Neural cell (in vitro differentiated cells): ENCODE results near the gene NPPA. TPM values are rescaled to one million over a fixed set of nuclear protein-coding genes. Genes with fewer than 3 reads are reported as not detected.

ENCODE experiments used
- H2AFZ ChIP-seq: fragments of 200-600, 300-800 bp; sonication (generic), shearing (Covaris generic); 2 replicates; pipeline ENCODE4 v1.6.0; 2014; ENCODE audit warnings: low read depth, mild to moderate bottlenecking, antibody characterized with exemption, low read length, moderate library complexity
- H3F3A ChIP-seq: fragments of 200-600 bp; shearing (Covaris generic); 2 replicates; pipeline ENCODE4 v1.6.1; 2016; ENCODE audit warnings: mild to moderate bottlenecking, moderate library complexity, mixed read lengths, antibody characterized with exemption, low read length; ENCODE audit not compliant: insufficient read depth, poor library complexity, severe bottlenecking
- H3K27ac ChIP-seq: fragments of 200-600, 300-800 bp; sonication (generic), shearing (Covaris generic); 2 replicates; pipeline ENCODE4 v1.5.1; 2014; ENCODE audit warnings: mild to moderate bottlenecking, low read length, moderate library complexity
- H3K27me3 ChIP-seq: fragments of 300-800, 200-600 bp; sonication (generic), shearing (Covaris generic); 2 replicates; pipeline ENCODE4 v1.6.0; 2014; ENCODE audit warnings: mild to moderate bottlenecking, low read depth, low read length, moderate library complexity; ENCODE audit not compliant: insufficient read depth
- H3K36me3 ChIP-seq: fragments of 300-800, 200-600 bp; sonication (generic), shearing (Covaris generic); 2 replicates; pipeline ENCODE4 v1.5.1; 2014; ENCODE audit warnings: mild to moderate bottlenecking, antibody characterized with exemption, low read length, moderate library complexity; ENCODE audit not compliant: insufficient read depth
- H3K4me2 ChIP-seq: fragments of 300-800, 200-600 bp; sonication (generic), shearing (Covaris generic); 2 replicates; pipeline ENCODE4 v1.6.0; 2014; ENCODE audit warnings: mild to moderate bottlenecking, low read length
- H3K4me3 ChIP-seq: fragments of 300-800, 200-600 bp; sonication (generic), shearing (Covaris generic); 2 replicates; pipeline ENCODE4 v1.5.1; 2014; ENCODE audit warnings: mild to moderate bottlenecking, low read length, moderate library complexity
- H3K79me2 ChIP-seq: fragments of 200-600 bp; shearing (Covaris generic); replicated peaks from 2 replicates; pipeline ENCODE4 v1.6.0; 2014; ENCODE audit warnings: mild to moderate bottlenecking, low read length, moderate library complexity; ENCODE audit not compliant: insufficient read depth
- H3K9ac ChIP-seq: fragments of 300-800, 200-600 bp; sonication (generic), shearing (Covaris generic); 2 replicates; pipeline ENCODE4 v1.6.1; 2016; ENCODE audit warnings: mild to moderate bottlenecking, low read length, mixed read lengths
- H3K9me2 ChIP-seq: fragments of 200-600 bp; shearing (Covaris generic); 2 replicates; pipeline ENCODE4 v1.6.1; 2016; ENCODE audit warnings: mild to moderate bottlenecking, low read length, mixed read lengths; ENCODE audit not compliant: insufficient read depth
- H3K9me3 ChIP-seq: fragments of 200-600, 300-800 bp; sonication (generic), shearing (Covaris generic); 2 replicates; pipeline ENCODE4 v1.6.1; 2016; ENCODE audit warnings: mild to moderate bottlenecking, mixed run types, low read length, moderate library complexity, mixed read lengths
- H4K20me1 ChIP-seq: fragments of 200-600 bp; shearing (Covaris generic); 2 replicates; pipeline ENCODE4 v1.6.1; 2016; ENCODE audit warnings: mild to moderate bottlenecking, mixed run types; ENCODE audit not compliant: insufficient read depth
- CTCF ChIP-seq: fragments of 450-650 bp; IDR thresholded peaks from 2 replicates; pipeline ENCODE4 v1.5.1; 2014; ENCODE audit warnings: antibody characterized with exemption, mild to moderate bottlenecking, moderate library complexity; ENCODE audit not compliant: poor library complexity, severe bottlenecking
- EP300 ChIP-seq: fragments of 450-650 bp; conservative IDR thresholded peaks from 2 replicates; pipeline ENCODE4 v1.6.1; 2014; ENCODE audit warnings: antibody characterized with exemption, mild to moderate bottlenecking, moderate library complexity; ENCODE audit not compliant: poor library complexity, severe bottlenecking
- EZH2 ChIP-seq: fragments of 200-600, 300-800 bp; shearing (Covaris generic), sonication (generic); IDR thresholded peaks from 2 replicates; pipeline ENCODE4 v1.6.1; 2014; ENCODE audit warnings: antibody characterized with exemption, low read length, borderline replicate concordance, mild to moderate bottlenecking; ENCODE audit not compliant: insufficient read depth, poor library complexity, severe bottlenecking
- MXI1 ChIP-seq: fragments of 450-650 bp; conservative IDR thresholded peaks from 2 replicates; pipeline ENCODE4 v1.6.1; 2014; ENCODE audit warnings: antibody characterized with exemption, mild to moderate bottlenecking; ENCODE audit not compliant: poor library complexity, severe bottlenecking
- POLR2AphosphoS5 ChIP-seq: IDR thresholded peaks from 2 replicates; pipeline ENCODE4 v1.6.1; 2012
- RAD21 ChIP-seq: fragments of 450-650 bp; conservative IDR thresholded peaks from 2 replicates; pipeline ENCODE4 v1.6.1; 2014; ENCODE audit warnings: antibody characterized with exemption, mild to moderate bottlenecking, moderate library complexity
- REST ChIP-seq: IDR thresholded peaks from 2 replicates; pipeline ENCODE4 v1.6.1; 2012; ENCODE audit warnings: borderline replicate concordance
- SMC3 ChIP-seq: fragments of 450-650 bp; conservative IDR thresholded peaks from 2 replicates; pipeline ENCODE4 v1.6.1; 2014; ENCODE audit warnings: antibody characterized with exemption, mild to moderate bottlenecking, moderate library complexity; ENCODE audit not compliant: poor library complexity
- TAF1 ChIP-seq: IDR thresholded peaks from 2 replicates; pipeline ENCODE4 v1.6.1; 2012; ENCODE audit warnings: low read depth
- polyA plus RNA-seq: library from polyadenylated mRNA; depleted of rRNA; stranded (reverse); fragments of >200 nt; gene quantifications from 2 replicates; pipeline ENCODE4 v1.2.3, GENCODE V29; 2014

NPPA gene
- polyA plus RNA-seq, 1 donor from 2014 or later = not detected

GRCh38 chr1:11887666-11888007, 40.1 kb upstream of the NPPA start:
- Histone ChIP-seq H3K9ac (no peak overlapping the region), H2AFZ (no peak overlapping the region), H3K36me3 (no peaks in the 10 kb centered on the region), H3K4me2 (no peak overlapping the region), H3F3A (no peaks in the 10 kb centered on the region), H3K27me3 (no peaks in the 10 kb centered on the region), H3K4me3 (no peak overlapping the region), H3K9me3 (no peaks in the 10 kb centered on the region), H4K20me1 (no peaks in the 10 kb centered on the region), H3K27ac (no peak overlapping the region), H3K79me2 (no peaks in the 10 kb centered on the region), H3K9me2 (no peaks in the 10 kb centered on the region)
- TF ChIP-seq CTCF = no peak
- no peak for TF ChIP-seq SMC3
- TF ChIP-seq RAD21 = no peak
- no peak for TF ChIP-seq POLR2AphosphoS5
- no peak for TF ChIP-seq EZH2
- no peak for TF ChIP-seq TAF1
- TF ChIP-seq REST = no peak
- no peak for TF ChIP-seq MXI1
- TF ChIP-seq EP300 = no peak

GRCh38 chr1:11886986-11887665, 39.5 kb upstream of the NPPA start:
- Histone ChIP-seq H2AFZ (no peak overlapping the region), H3K4me2 (no peak overlapping the region), H3K9me2 (no peaks in the 10 kb centered on the region), H3K27ac (no peak overlapping the region), H3K9me3 (no peaks in the 10 kb centered on the region), H3K36me3 (no peaks in the 10 kb centered on the region), H4K20me1 (no peaks in the 10 kb centered on the region), H3K9ac (no peak overlapping the region), H3K27me3 (no peaks in the 10 kb centered on the region), H3F3A (no peaks in the 10 kb centered on the region), H3K4me3 (no peak overlapping the region), H3K79me2 (no peaks in the 10 kb centered on the region)
- TF ChIP-seq EZH2 (no peak), TAF1 (no peak)
